GM20000 (cell line): ENCODE measurements around the gene RNU6-9.
"Not testable (repeated sequence)": the region's sequence is repeated elsewhere in the genome, so short reads cannot be mapped to it uniquely, and the experiment has no call there.

ENCODE experiments used
- DNase-seq: peaks from one replicate; pipeline ENCODE4 v3.0.0; 2012; ENCODE audit warnings: low spot score
- CTCF ChIP-seq: IDR thresholded peaks from 2 replicates; pipeline ENCODE4 v1.5.1; 2012; ENCODE audit warnings: mild to moderate bottlenecking, control low read depth; ENCODE audit errors: extremely low read depth, missing control alignments

Gene RNU6-9

DNA sequence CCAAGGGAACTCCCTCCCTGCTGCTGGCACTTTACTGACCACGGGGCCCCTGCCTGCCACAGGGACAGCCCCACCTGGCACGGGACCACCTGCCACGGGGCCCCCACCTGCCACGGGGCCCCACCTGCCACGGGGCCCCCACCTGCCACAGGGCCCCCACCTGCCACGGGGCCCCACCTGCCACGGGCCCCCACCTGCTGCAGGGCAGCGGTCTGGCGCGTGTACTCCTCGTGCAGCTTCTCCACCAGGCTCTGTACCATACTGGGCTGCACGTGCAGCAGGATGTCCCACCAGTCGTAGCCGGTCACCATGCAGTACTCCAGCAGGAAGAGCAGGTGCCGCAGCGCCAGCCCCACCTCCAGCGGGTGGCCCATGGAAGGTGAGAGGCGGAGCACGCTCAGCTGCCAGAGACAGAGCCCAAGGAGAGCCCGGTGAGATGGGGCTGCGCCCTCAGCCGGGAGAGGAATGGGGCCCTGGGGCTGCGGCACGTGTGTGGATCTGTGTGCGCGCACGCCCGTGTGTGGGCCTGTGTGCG is 16.4 kb upstream of the RNU6-9 start:
- no peak for DNase-seq
- no peak for TF ChIP-seq CTCF

GRCh38 chr19:877992-878660 is 15.2 kb upstream of the RNU6-9 start:
- DNase-seq: not testable (repeated sequence)

- DNase-seq: not testable (repeated sequence)
These were observed 14.3 kb upstream of the RNU6-9 start for GRCh38 chr19:878751-879561.

GRCh38 chr19:879711-880438 is 13.4 kb upstream of the RNU6-9 start:
- DNase-seq: no peak
- no peak for TF ChIP-seq CTCF

- DNase-seq: no peak
- no peak for TF ChIP-seq CTCF
These were observed 11.8 kb upstream of the RNU6-9 start for GRCh38 chr19:881385-882071.

- no peak for DNase-seq
- TF ChIP-seq CTCF: no peak
These were observed 10.3 kb upstream of the RNU6-9 start for GRCh38 chr19:882871-883497.

DNA sequence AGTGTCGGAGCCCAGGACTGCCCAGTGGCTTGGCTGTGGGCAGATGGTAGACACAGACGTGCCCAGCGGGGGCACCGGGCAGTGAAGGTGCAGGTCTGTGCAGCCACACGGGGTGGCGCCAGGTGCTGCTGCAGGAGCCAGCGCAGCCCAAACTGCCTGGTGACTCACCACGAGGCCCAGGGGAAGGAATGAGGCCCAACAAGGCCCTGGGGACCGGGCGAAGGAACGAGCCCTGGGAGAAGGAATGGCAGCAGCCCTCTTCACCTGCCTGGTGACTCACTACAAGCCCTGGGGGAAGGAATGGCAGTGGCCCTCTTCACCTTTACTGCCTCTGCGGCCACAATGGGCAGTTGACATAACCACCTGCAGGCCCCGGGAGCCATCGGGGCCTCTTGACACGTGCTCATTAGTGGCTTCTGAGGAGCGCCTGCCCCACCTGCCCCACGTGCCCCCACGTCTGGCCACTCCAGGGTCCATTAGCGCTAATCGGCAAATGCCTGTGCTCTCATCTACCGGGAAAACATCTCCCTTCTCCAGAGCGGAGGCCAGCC is 9.5 kb upstream of the RNU6-9 start:
- no peak for DNase-seq
- no peak for TF ChIP-seq CTCF
